A673 (cell line): ENCODE results near the gene EEPD1. TPM values are rescaled to one million over a fixed set of nuclear protein-coding genes. Genes with fewer than 3 reads are reported as not detected.

Experiments
- BruUV-seq: library from RNA; stranded (reverse); fragments of 400-500 nt; replicated peaks from 2 replicates; lab custom pipeline; 2021; lab: Mats Ljungman, UMichigan
- CTCF ChIA-PET: fragments of 300-600 bp; sonication (Branson Sonifier 250); formaldehyde crosslinking; loops from one replicate; lab custom pipeline; 2022; ENCODE audit warnings: antibody characterized with exemption; lab: Charles Lee
- POLR2A ChIA-PET: fragments of 300-600 bp; sonication (Branson Sonifier 250); formaldehyde crosslinking; loops from one replicate; lab custom pipeline; 2022; ENCODE audit warnings: antibody characterized with exemption; ENCODE audit not compliant: low non-redundant PET; lab: Charles Lee
- DNase-seq: peaks from one replicate; pipeline ENCODE4 v3.0.0-alpha.2; 2015; ENCODE audit warnings: low spot score
- H3K27ac ChIP-seq: fragments of 200-600 bp; sonication (generic); 2 replicates; pipeline ENCODE4 v1.5.1; 2016; ENCODE audit warnings: mixed run types, low read depth, mild to moderate bottlenecking, mixed read lengths, antibody characterized with exemption, low read length; ENCODE audit not compliant: poor library complexity, severe bottlenecking
- H3K27me3 ChIP-seq: fragments of 200-600 bp; sonication (generic); replicated peaks from 2 replicates; pipeline ENCODE4 v1.6.1; 2017; ENCODE audit warnings: mixed run types, low read depth, mild to moderate bottlenecking, mixed read lengths, antibody characterized with exemption, low read length; ENCODE audit not compliant: insufficient read depth, poor library complexity
- H3K36me3 ChIP-seq: fragments of 200-600 bp; sonication (generic); 2 replicates; pipeline ENCODE4 v1.6.1; 2016; ENCODE audit warnings: mixed run types, mild to moderate bottlenecking, mixed read lengths, antibody characterized with exemption, low read length; ENCODE audit not compliant: insufficient read depth, poor library complexity, severe bottlenecking
- H3K4me1 ChIP-seq: fragments of 200-600 bp; sonication (generic); 2 replicates; pipeline ENCODE4 v1.6.1; 2017; ENCODE audit warnings: mixed run types, mild to moderate bottlenecking, mixed read lengths, antibody characterized with exemption, low read length; ENCODE audit not compliant: insufficient read depth, poor library complexity, severe bottlenecking
- H3K4me3 ChIP-seq: fragments of 200-600 bp; sonication (generic); 2 replicates; pipeline ENCODE4 v1.5.1; 2016; ENCODE audit warnings: low read depth, mixed run types, mild to moderate bottlenecking, mixed read lengths, low read length; ENCODE audit not compliant: poor library complexity, severe bottlenecking
- H3K9me3 ChIP-seq: fragments of 200-600 bp; sonication (generic); 2 replicates; pipeline ENCODE4 v1.6.1; 2016; ENCODE audit warnings: mixed run types, low read depth, mild to moderate bottlenecking, mixed read lengths, antibody characterized with exemption, low read length; ENCODE audit not compliant: poor library complexity, severe bottlenecking
- EZH2 ChIP-seq: fragments of 200-600 bp; sonication (generic); IDR thresholded peaks from 2 replicates; pipeline ENCODE4 v1.6.1; 2017; ENCODE audit warnings: borderline replicate concordance, low read depth, mild to moderate bottlenecking, mixed read lengths, antibody characterized with exemption, low read length; ENCODE audit not compliant: poor library complexity, severe bottlenecking
- intact Hi-C: fragments of 100-400 bp; cut with micrococcal nuclease; formaldehyde crosslinking; loops from one replicate; pipeline ENCODE4 v1.10.0; 2022; ENCODE audit not compliant: unreplicated experiment
- total RNA-seq: library from RNA; stranded (reverse); gene quantifications from 2 replicates; pipeline ENCODE4 v1.2.3, GENCODE V29; 2021
- TF ChIP-seq, protein P1 (sequence below): fragments of 300-800, 200-600 bp; sonication (generic); conservative IDR thresholded peaks from 2 replicates; pipeline ENCODE4 v1.5.1; 2017; ENCODE audit warnings: low read depth, mild to moderate bottlenecking, antibody characterized with exemption, low read length, moderate library complexity, mixed read lengths

Gene EEPD1
- total RNA-seq, 1 experiment from 2014 or later, result 2.5 TPM

- Histone ChIP-seq H3K4me1 (peaks cover 19% of the 10 kb centered on the region), H3K4me3 (no peak overlapping the region), H3K27me3 (no peaks in the 10 kb centered on the region), H3K36me3 (no peaks in the 10 kb centered on the region), H3K27ac (no peak overlapping the region), H3K9me3 (no peaks in the 10 kb centered on the region)
- CTCF ChIA-PET, result no interaction called here
- intact Hi-C loops, result no loop called here
- TF ChIP-seq, protein P1, sequence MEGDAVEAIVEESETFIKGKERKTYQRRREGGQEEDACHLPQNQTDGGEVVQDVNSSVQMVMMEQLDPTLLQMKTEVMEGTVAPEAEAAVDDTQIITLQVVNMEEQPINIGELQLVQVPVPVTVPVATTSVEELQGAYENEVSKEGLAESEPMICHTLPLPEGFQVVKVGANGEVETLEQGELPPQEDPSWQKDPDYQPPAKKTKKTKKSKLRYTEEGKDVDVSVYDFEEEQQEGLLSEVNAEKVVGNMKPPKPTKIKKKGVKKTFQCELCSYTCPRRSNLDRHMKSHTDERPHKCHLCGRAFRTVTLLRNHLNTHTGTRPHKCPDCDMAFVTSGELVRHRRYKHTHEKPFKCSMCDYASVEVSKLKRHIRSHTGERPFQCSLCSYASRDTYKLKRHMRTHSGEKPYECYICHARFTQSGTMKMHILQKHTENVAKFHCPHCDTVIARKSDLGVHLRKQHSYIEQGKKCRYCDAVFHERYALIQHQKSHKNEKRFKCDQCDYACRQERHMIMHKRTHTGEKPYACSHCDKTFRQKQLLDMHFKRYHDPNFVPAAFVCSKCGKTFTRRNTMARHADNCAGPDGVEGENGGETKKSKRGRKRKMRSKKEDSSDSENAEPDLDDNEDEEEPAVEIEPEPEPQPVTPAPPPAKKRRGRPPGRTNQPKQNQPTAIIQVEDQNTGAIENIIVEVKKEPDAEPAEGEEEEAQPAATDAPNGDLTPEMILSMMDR, result no peak
- no peak for TF ChIP-seq EZH2
- no TSS peak for BruUV-seq
- no peak for DNase-seq
- POLR2A ChIA-PET, result no interaction called here
Measured at GRCh38 chr7:36313607-36314006, 160.6 kb downstream of the EEPD1 start.

- ChIA-PET CTCF (no interaction called here), POLR2A (no interaction called here)
- BruUV-seq, result no TSS peak
- Histone ChIP-seq H3K4me3 (no peak overlapping the region), H3K4me1 (peaks cover 19% of the 10 kb centered on the region), H3K9me3 (no peaks in the 10 kb centered on the region), H3K36me3 (no peaks in the 10 kb centered on the region), H3K27me3 (no peaks in the 10 kb centered on the region), H3K27ac (no peak overlapping the region)
- no peak for DNase-seq
- intact Hi-C loops, result no loop called here
- TF ChIP-seq EZH2, result no peak
- TF ChIP-seq, protein P1, result no peak
Measured at GRCh38 chr7:36314491-36314890, 161.4 kb downstream of the EEPD1 start.

DNA sequence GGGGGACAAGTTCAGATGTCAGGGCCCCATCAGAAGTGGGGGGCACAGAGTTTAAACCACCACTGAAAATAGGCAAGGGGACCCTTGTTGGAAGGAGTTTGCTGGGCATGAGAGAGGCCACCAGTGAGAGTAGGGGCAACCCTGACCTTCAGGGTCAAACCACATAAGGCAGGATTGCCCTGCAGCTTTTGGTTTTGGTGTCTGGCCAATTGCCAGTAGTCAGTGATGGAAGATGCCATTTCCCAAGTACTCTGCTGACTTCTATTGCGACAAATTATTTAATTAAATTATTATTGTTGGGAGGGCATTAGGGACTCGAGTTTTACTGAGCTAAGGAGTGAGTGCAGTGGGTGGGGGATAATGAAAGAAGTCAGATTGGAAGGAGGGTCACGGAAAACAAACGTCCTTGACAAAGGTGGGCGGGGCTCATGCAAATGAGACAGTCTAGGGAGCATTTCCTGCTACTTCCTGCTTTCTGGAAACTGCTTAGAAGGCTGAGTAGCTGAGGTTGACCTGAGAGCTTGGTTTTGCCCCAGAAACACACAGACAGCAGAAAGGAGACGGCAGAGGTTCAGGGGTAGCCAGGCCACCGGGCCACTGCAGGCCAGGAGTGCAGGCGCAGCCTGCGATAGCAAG, 162.4 kb downstream of the EEPD1 start:
- ChIA-PET CTCF (no interaction called here), POLR2A (no interaction called here)
- Histone ChIP-seq H3K27ac (no peak overlapping the region), H3K4me1 (peaks cover 19% of the 10 kb centered on the region), H3K27me3 (no peaks in the 10 kb centered on the region), H3K36me3 (no peaks in the 10 kb centered on the region), H3K9me3 (no peaks in the 10 kb centered on the region), H3K4me3 (no peak overlapping the region)
- no TSS peak for BruUV-seq
- TF ChIP-seq EZH2, result no peak
- TF ChIP-seq, protein P1, result no peak
- intact Hi-C loops, result loop anchor here (1.0 kb wide), 1 partner anchor 325 kb away; no protein-coding TSS in a partner anchor
- peak; percentile 54 for DNase-seq
